ENCODE results near the gene FMNL2. TPM values are rescaled to one million over a fixed set of nuclear protein-coding genes. Genes with fewer than 3 reads are reported as not detected.

The FMNL2 gene
- total RNA-seq, 1 experiment from 2014 or later = 33.6 TPM

GRCh38 chr2:152309352-152310214 is 25.4 kb upstream of the FMNL2 start:
- Histone ChIP-seq H2BK15ac (ENCODE audit: low read depth, low read length) (no peak overlapping the region), H3K4me1 (ENCODE audit: insufficient read depth, low read length) (no peaks in the 10 kb centered on the region), H3K9ac (ENCODE audit: extremely low read depth, insufficient read length, low read length) (no peak overlapping the region), H3K9me3 (ENCODE audit: control insufficient read depth, low read depth, low read length) (no peaks in the 10 kb centered on the region), H3K79me1 (ENCODE audit: insufficient read depth, low read depth, low read length, poor library complexity, severe bottlenecking) (no peaks in the 10 kb centered on the region), H4K5ac (ENCODE audit: insufficient read length, low read depth, low read length) (no peak overlapping the region), H3K23ac (ENCODE audit: insufficient read length, low read depth, low read length) (no peak overlapping the region), H2BK20ac (ENCODE audit: low read depth, low read length, poor library complexity, severe bottlenecking) (no peak overlapping the region), H3K14ac (ENCODE audit: insufficient read depth, low read length) (no peak overlapping the region), H3K56ac (ENCODE audit: insufficient read length, low read depth, low read length) (no peak overlapping the region), H3K4me2 (ENCODE audit: insufficient read depth, insufficient read length, low read length) (no peak overlapping the region), H2AK5ac (ENCODE audit: insufficient read length, low read length) (no peak overlapping the region), H4K8ac (replicated peaks; ENCODE audit: insufficient read length, low read depth, low read length) (no peak overlapping the region), H2BK12ac (ENCODE audit: insufficient read length, low read depth, low read length) (no peak overlapping the region), H2BK5ac (ENCODE audit: insufficient read length, low read length) (no peak overlapping the region), H2AFZ (ENCODE audit: low read length) (no peak overlapping the region), H3K27ac (ENCODE audit: insufficient read length, low read depth, low read length) (no peak overlapping the region), H3T11ph (ENCODE audit: low read length) (no peak overlapping the region), H4K91ac (ENCODE audit: insufficient read length, low read depth, low read length) (no peak overlapping the region), H3K18ac (ENCODE audit: insufficient read length, low read depth, low read length) (no peak overlapping the region), H3K27me3 (ENCODE audit: insufficient read depth, low read length) (no peaks in the 10 kb centered on the region), H4K20me1 (ENCODE audit: control insufficient read depth, insufficient read depth, insufficient read length) (no peaks in the 10 kb centered on the region), H3K4ac (ENCODE audit: low read depth, low read length) (no peak overlapping the region), H3K79me2 (ENCODE audit: insufficient read depth, low read length) (no peaks in the 10 kb centered on the region), H2BK120ac (ENCODE audit: low read depth, low read length, poor library complexity, severe bottlenecking) (no peak overlapping the region), H3K23me2 (ENCODE audit: insufficient read length, low read depth, low read length, poor library complexity, severe bottlenecking) (no peaks in the 10 kb centered on the region)
- no CpG with 5 or more reads among the region's 13 CpGs for WGBS (ENCODE audit: extremely low coverage, insufficient read length, low lambda C conversion rate)
- Mint-ChIP-seq H3K4me1 (no peaks in the 10 kb centered on the region), H3K27me3 (ENCODE audit: low read depth) (no peaks in the 10 kb centered on the region), H3K27ac (no peak overlapping the region; a peak in 1 of 7 replicates), H3K36me3 (ENCODE audit: insufficient read depth in 1 of 3, low read depth in 3 of 3) (no peaks in the 10 kb centered on the region), H3K4me3 (no peak overlapping the region), H3K9me3 (peaks cover 0 to 2% of the 10 kb centered on the region in 2 experiments; a peak in 1 of 5 replicates)
- DNase-seq = no peak
- no peak for TF ChIP-seq CTCF (conservative IDR thresholded peaks at IDR 0.05)

Data from H9 (cell line).